ENCODE results near the gene SCYL1.

SCYL1 gene

GRCh38 chr11:65532388-65533064 is 7.6 kb downstream of the SCYL1 start:
- TF ChIP-seq CTCF (IDR thresholded peaks at IDR 0.05; ENCODE audit: extremely low read depth, missing control alignments): no peak
- no peak for DNase-seq (ENCODE audit: low spot score)

- DNase-seq (ENCODE audit: low spot score): no peak
- no peak for TF ChIP-seq CTCF (IDR thresholded peaks at IDR 0.05; ENCODE audit: extremely low read depth, missing control alignments)
Measured at GRCh38 chr11:65535102-65535501, 10.2 kb downstream of the SCYL1 start.

- TF ChIP-seq CTCF (IDR thresholded peaks at IDR 0.05; ENCODE audit: extremely low read depth, missing control alignments): no peak
- no peak for DNase-seq (ENCODE audit: low spot score)
Measured at GRCh38 chr11:65536412-65537295, 11.8 kb downstream of the SCYL1 start.

GRCh38 chr11:65537296-65537597 is 12.4 kb downstream of the SCYL1 start:
- DNase-seq (ENCODE audit: low spot score): no peak
- TF ChIP-seq CTCF (IDR thresholded peaks at IDR 0.05; ENCODE audit: extremely low read depth, missing control alignments): no peak

- no peak for TF ChIP-seq CTCF (IDR thresholded peaks at IDR 0.05; ENCODE audit: extremely low read depth, missing control alignments)
Measured at GRCh38 chr11:65537620-65538231, 12.8 kb downstream of the SCYL1 start.

GRCh38 chr11:65538232-65538914 is 13.5 kb downstream of the SCYL1 start:
- no peak for TF ChIP-seq CTCF (IDR thresholded peaks at IDR 0.05; ENCODE audit: extremely low read depth, missing control alignments)
- DNase-seq (ENCODE audit: low spot score): no peak

More at GRCh38 chr11:65537620-65538231, 12.8 kb downstream of the SCYL1 start:
- no peak for DNase-seq (ENCODE audit: low spot score)

Data from GM20000 (cell line).